Measurements from ENCODE around the gene TRIM17. TPM values are rescaled to one million over a fixed set of nuclear protein-coding genes. Genes with fewer than 3 reads are reported as not detected.

Gene TRIM17
- total RNA-seq, 1 donor from 2014 or later: 2.6 TPM

GRCh38 chr1:228410015-228410414 is 6.6 kb downstream of the TRIM17 start:
- Histone ChIP-seq H3K27me3 (ENCODE audit: low read depth) (no peaks in the 10 kb centered on the region), H3K27ac (no peak overlapping the region), H3K4me3 (no peak overlapping the region), H3K4me1 (peaks cover 19% of the 10 kb centered on the region), H3K9me3 (no peaks in the 10 kb centered on the region), H3K36me3 (peaks cover 10% of the 10 kb centered on the region)
- no peak for TF ChIP-seq CTCF (IDR thresholded peaks at IDR 0.05)
- DNase-seq: no peak
- intact Hi-C loops (cut with DNase I): no loop called here
- no peak for ATAC-seq

GRCh38 chr1:228408869-228409805 is 7.5 kb downstream of the TRIM17 start:
- Histone ChIP-seq H3K27me3 (ENCODE audit: low read depth) (no peaks in the 10 kb centered on the region), H3K36me3 (peaks cover 12% of the 10 kb centered on the region), H3K27ac (no peak overlapping the region), H3K4me1 (peaks cover 28% of the 10 kb centered on the region), H3K4me3 (no peak overlapping the region), H3K9me3 (no peaks in the 10 kb centered on the region)
- no peak for DNase-seq
- TF ChIP-seq CTCF (IDR thresholded peaks at IDR 0.05): no peak
- no peak for ATAC-seq
- intact Hi-C loops (cut with DNase I): no loop called here

GRCh38 chr1:228408041-228408868 is 8.4 kb downstream of the TRIM17 start:
- H3K4me3 ChIP-seq: peak overlapping the region; percentile 75
- no peak for TF ChIP-seq CTCF (IDR thresholded peaks at IDR 0.05)
- H3K36me3 ChIP-seq: peaks cover 20% of the 10 kb centered on the region
- no peaks in the 10 kb centered on the region for H3K9me3 ChIP-seq
- ATAC-seq: no peak
- intact Hi-C loops (cut with DNase I): no loop called here
- H3K27me3 ChIP-seq (ENCODE audit: low read depth): no peaks in the 10 kb centered on the region
- no peak for DNase-seq
- H3K27ac ChIP-seq: no peak overlapping the region
- H3K4me1 ChIP-seq: peaks cover 37% of the 10 kb centered on the region

- Histone ChIP-seq H3K9me3 (no peaks in the 10 kb centered on the region), H3K36me3 (peaks cover 27% of the 10 kb centered on the region), H3K27ac (peak overlapping the region; percentile 78), H3K4me1 (peaks cover 39% of the 10 kb centered on the region), H3K4me3 (peak overlapping the region; percentile 75), H3K27me3 (ENCODE audit: low read depth) (no peaks in the 10 kb centered on the region)
- no peak for DNase-seq
- intact Hi-C loops (cut with DNase I): no loop called here
- ATAC-seq: no peak
- TF ChIP-seq CTCF (IDR thresholded peaks at IDR 0.05): no peak
Observed at GRCh38 chr1:228407106-228408040, 9.3 kb downstream of the TRIM17 start.

- Histone ChIP-seq H3K4me1 (peaks cover 39% of the 10 kb centered on the region), H3K36me3 (peaks cover 34% of the 10 kb centered on the region), H3K4me3 (peak overlapping the region; percentile 75), H3K27me3 (ENCODE audit: low read depth) (no peaks in the 10 kb centered on the region), H3K27ac (peak overlapping the region; percentile 90), H3K9me3 (no peaks in the 10 kb centered on the region)
- TF ChIP-seq CTCF (IDR thresholded peaks at IDR 0.05): no peak
- intact Hi-C loops (cut with DNase I): no loop called here
- no peak for ATAC-seq
- no peak for DNase-seq
Observed at GRCh38 chr1:228405979-228406228, 10.8 kb downstream of the TRIM17 start.
